PC-9 (cell line): Measurements from ENCODE around the gene MAGI1. TPM values are rescaled to one million over a fixed set of nuclear protein-coding genes. Genes with fewer than 3 reads are reported as not detected.

Source experiments
- BruUV-seq: library from RNA; stranded (reverse); fragments of 400-500 nt; replicated peaks from 2 replicates; lab custom pipeline; 2021; lab: Mats Ljungman, UMichigan
- CTCF ChIA-PET: fragments of 300-600 bp; sonication (Branson Sonifier 250); formaldehyde crosslinking; loops from one replicate; lab custom pipeline; 2022; ENCODE audit warnings: antibody characterized with exemption; lab: Charles Lee
- POLR2A ChIA-PET: fragments of 300-600 bp; sonication (Branson Sonifier 250); formaldehyde crosslinking; loops from one replicate; lab custom pipeline; 2022; ENCODE audit warnings: antibody characterized with exemption; ENCODE audit not compliant: unreplicated experiment; lab: Charles Lee
- DNase-seq, 2 experiments: peaks; one replicate each; pipeline versions ENCODE4 v3.0.0 to v3.0.0-alpha.2; 2015 to 2022; ENCODE audit warnings: mixed read lengths in 1 of 2
- H2AFZ ChIP-seq: fragments of 200-600 bp; sonication (generic); 2 replicates; pipeline ENCODE4 v1.8.1; 2017; ENCODE audit warnings: antibody characterized with exemption
- H3F3A ChIP-seq: fragments of 200-600 bp; sonication (generic); 2 replicates; pipeline ENCODE4 v1.8.1; 2017; ENCODE audit warnings: antibody characterized with exemption, mild to moderate bottlenecking, low read depth; ENCODE audit not compliant: insufficient read depth
- H3K27ac ChIP-seq: fragments of 200-600 bp; sonication (generic); 2 replicates; pipeline ENCODE4 v1.6.1; 2016; ENCODE audit warnings: mixed run types
- H3K27me3 ChIP-seq: fragments of 200-600 bp; sonication (generic); 2 replicates; pipeline ENCODE4 v1.6.1; 2016; ENCODE audit warnings: low read depth, mixed run types; ENCODE audit not compliant: insufficient read depth
- H3K36me3 ChIP-seq: fragments of 200-600 bp; sonication (generic); 2 replicates; pipeline ENCODE4 v1.6.1; 2016; ENCODE audit warnings: low read depth, mixed run types
- H3K4me1 ChIP-seq: fragments of 200-600 bp; sonication (generic); replicated peaks from 2 replicates; pipeline ENCODE4 v1.6.1; 2016; ENCODE audit warnings: mixed run types; ENCODE audit not compliant: insufficient read depth
- H3K4me2 ChIP-seq: fragments of 200-600 bp; sonication (generic); 2 replicates; pipeline ENCODE4 v1.6.1; 2017; ENCODE audit warnings: mixed run types
- H3K4me3 ChIP-seq: fragments of 200-600 bp; sonication (generic); 2 replicates; pipeline ENCODE4 v1.6.1; 2016; ENCODE audit warnings: mixed run types
- H3K79me2 ChIP-seq: fragments of 200-600 bp; sonication (generic); 2 replicates; pipeline ENCODE4 v1.6.1; 2017; ENCODE audit warnings: low read depth, mixed run types
- H3K9me2 ChIP-seq: fragments of 200-600 bp; sonication (generic); 2 replicates; pipeline ENCODE4 v1.8.1; 2017; ENCODE audit warnings: mild to moderate bottlenecking; ENCODE audit not compliant: insufficient read depth
- H3K9me3 ChIP-seq: fragments of 200-600 bp; sonication (generic); 2 replicates; pipeline ENCODE4 v1.8.1; 2016; ENCODE audit warnings: low read depth; ENCODE audit not compliant: insufficient read depth
- H4K20me1 ChIP-seq: fragments of 200-600 bp; sonication (generic); 2 replicates; pipeline ENCODE4 v1.8.1; 2017; ENCODE audit not compliant: insufficient read depth
- CTCF ChIP-seq: fragments of 200-600 bp; sonication (generic); conservative IDR thresholded peaks from 2 replicates; pipeline ENCODE4 v1.6.1; 2017; ENCODE audit warnings: mixed run types, antibody characterized with exemption, mild to moderate bottlenecking, moderate library complexity
- EZH2 ChIP-seq: fragments of 200-600 bp; sonication (generic); IDR thresholded peaks from 2 replicates; pipeline ENCODE4 v1.8.0; 2017; ENCODE audit warnings: antibody characterized with exemption, low read depth
- intact Hi-C: fragments of 100-400 bp; cut with micrococcal nuclease; formaldehyde crosslinking; loops from one replicate; pipeline ENCODE4 v1.10.0; 2022; ENCODE audit not compliant: unreplicated experiment
- total RNA-seq: library from RNA; stranded (reverse); gene quantifications from 2 replicates; pipeline ENCODE4 v1.2.3, GENCODE V29; 2021

MAGI1 gene
- total RNA-seq, 1 experiment from 2014 or later = 23.3 TPM

DNA sequence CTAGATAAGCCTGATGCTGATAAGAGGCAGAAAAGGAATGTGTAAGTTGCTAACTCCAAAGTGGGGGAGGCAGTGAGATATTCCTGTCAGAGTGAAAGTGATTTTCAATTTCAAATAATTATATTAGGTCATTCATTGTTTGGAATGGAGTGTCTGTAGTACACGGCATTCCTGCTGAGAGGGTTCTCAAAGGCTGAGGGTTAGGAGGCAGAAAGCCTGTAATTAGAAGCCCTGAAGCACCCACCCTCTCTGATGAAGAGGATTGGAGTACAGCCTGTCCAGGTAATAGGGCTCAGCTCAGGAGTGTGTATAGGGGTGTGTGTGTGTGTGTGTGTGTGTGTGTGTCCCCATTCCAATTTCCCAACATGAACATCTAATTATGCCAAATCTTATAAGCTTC lies 486.8 kb downstream of the MAGI1 start:
- no peaks in the 10 kb centered on the region for H3K9me2 ChIP-seq
- no peak for DNase-seq
- H3K4me3 ChIP-seq = no peak overlapping the region
- no peaks in the 10 kb centered on the region for H3K36me3 ChIP-seq
- no peaks in the 10 kb centered on the region for H3K9me3 ChIP-seq
- H3K79me2 ChIP-seq = no peaks in the 10 kb centered on the region
- no peaks in the 10 kb centered on the region for H4K20me1 ChIP-seq
- no peaks in the 10 kb centered on the region for H3F3A ChIP-seq
- CTCF ChIA-PET = no interaction called here
- TF ChIP-seq CTCF (no peak), EZH2 (no peak)
- intact Hi-C loops = no loop called here
- no TSS peak for BruUV-seq
- no peaks in the 10 kb centered on the region for H3K27me3 ChIP-seq
- H3K4me1 ChIP-seq = no peaks in the 10 kb centered on the region
- H3K27ac ChIP-seq = no peak overlapping the region
- no peak overlapping the region for H3K4me2 ChIP-seq
- POLR2A ChIA-PET = no interaction called here
- H2AFZ ChIP-seq = no peak overlapping the region

GRCh38 chr3:65550137-65550536 lies 488.6 kb downstream of the MAGI1 start:
- Histone ChIP-seq H3K4me2 (no peak overlapping the region), H3K79me2 (no peaks in the 10 kb centered on the region), H3K36me3 (no peaks in the 10 kb centered on the region), H3K27ac (no peak overlapping the region), H3K4me3 (no peak overlapping the region), H3K4me1 (peaks cover 3% of the 10 kb centered on the region), H3K9me3 (no peaks in the 10 kb centered on the region), H2AFZ (no peak overlapping the region), H3F3A (peaks cover 9% of the 10 kb centered on the region; the same call in 1 of the 2 replicates), H3K9me2 (no peaks in the 10 kb centered on the region), H4K20me1 (no peaks in the 10 kb centered on the region), H3K27me3 (no peaks in the 10 kb centered on the region)
- DNase-seq = no peak
- TF ChIP-seq EZH2 = no peak
- intact Hi-C loops = no loop called here
- POLR2A ChIA-PET = no interaction called here
- no TSS peak for BruUV-seq
- CTCF ChIA-PET = no interaction called here

DNA sequence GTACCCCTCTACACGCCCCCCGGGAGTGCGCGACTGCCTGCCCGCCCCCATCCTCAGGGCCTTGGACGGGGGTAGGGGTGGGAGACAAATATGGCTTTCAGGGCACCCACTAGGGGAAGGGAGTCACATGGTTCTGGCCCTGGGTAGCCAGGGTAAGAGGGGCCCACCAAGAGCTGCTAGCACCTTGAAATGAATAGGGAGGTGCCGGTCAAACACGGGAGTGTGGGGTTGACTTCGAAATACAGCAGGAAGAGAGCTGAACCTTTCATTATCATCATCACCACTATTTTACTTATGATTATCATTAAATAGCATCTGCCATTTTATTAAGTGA lies 489.1 kb downstream of the MAGI1 start:
- Histone ChIP-seq H3K36me3 (no peaks in the 10 kb centered on the region), H3K4me2 (no peak overlapping the region), H4K20me1 (no peaks in the 10 kb centered on the region), H3F3A (peaks cover 13% of the 10 kb centered on the region; the same call in 1 of the 2 replicates), H3K4me3 (no peak overlapping the region), H3K4me1 (peaks cover 8% of the 10 kb centered on the region), H2AFZ (no peak overlapping the region), H3K9me2 (no peaks in the 10 kb centered on the region), H3K27ac (no peak overlapping the region), H3K79me2 (0 out of 2 replicates have a peak, but pooled peaks cover under 1% of the 10 kb centered on the region), H3K9me3 (no peaks in the 10 kb centered on the region), H3K27me3 (no peaks in the 10 kb centered on the region)
- ChIA-PET POLR2A (no interaction called here), CTCF (no interaction called here)
- no TSS peak for BruUV-seq
- TF ChIP-seq CTCF (no peak), EZH2 (no peak)
- DNase-seq = no peak
- intact Hi-C loops = no loop called here
